ENCODE results near the gene HOXA4.

DNA sequence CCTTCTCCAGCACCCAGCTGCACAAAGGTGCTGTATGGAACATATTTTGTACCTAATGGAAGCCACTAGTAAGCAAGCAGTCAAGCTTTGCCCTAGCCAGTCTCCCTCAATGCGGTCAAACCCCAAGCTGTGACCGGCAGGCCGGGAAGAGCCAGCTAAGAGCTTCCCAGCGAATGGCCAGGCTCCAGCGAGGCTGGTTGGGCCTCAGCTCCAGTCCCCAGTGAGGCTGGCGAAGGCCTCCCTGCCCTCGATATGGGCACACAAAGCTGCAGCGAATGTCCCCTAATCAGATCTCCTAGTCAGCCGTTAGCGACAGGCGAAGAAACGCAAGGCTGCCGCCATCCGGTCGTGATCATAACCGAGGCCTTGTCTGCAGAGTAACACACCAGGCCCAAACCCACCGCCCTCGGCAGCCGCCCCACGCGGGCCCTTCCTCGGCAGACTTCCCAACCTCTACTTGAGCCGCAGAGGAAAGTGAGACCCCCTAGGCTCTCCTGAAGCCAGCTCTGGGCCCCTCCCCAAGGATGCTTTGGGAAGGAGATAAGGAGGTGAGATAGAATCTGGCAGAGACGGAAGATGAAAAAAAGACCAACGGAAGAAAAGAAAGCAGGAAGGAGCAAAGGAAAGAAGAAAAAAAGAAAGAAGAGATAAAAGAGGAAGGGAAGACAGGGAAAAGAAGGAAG is 37.8 kb upstream of the HOXA4 start:
- no peak for TF ChIP-seq POLR2A (IDR thresholded peaks at IDR 0.05)
- TF ChIP-seq, protein P1, sequence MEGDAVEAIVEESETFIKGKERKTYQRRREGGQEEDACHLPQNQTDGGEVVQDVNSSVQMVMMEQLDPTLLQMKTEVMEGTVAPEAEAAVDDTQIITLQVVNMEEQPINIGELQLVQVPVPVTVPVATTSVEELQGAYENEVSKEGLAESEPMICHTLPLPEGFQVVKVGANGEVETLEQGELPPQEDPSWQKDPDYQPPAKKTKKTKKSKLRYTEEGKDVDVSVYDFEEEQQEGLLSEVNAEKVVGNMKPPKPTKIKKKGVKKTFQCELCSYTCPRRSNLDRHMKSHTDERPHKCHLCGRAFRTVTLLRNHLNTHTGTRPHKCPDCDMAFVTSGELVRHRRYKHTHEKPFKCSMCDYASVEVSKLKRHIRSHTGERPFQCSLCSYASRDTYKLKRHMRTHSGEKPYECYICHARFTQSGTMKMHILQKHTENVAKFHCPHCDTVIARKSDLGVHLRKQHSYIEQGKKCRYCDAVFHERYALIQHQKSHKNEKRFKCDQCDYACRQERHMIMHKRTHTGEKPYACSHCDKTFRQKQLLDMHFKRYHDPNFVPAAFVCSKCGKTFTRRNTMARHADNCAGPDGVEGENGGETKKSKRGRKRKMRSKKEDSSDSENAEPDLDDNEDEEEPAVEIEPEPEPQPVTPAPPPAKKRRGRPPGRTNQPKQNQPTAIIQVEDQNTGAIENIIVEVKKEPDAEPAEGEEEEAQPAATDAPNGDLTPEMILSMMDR (IDR thresholded peaks at IDR 0.05), result no peak
